Measurements from ENCODE around the gene SHC4.

Gene SHC4

GRCh38 chr15:48889925-48890324, 73.8 kb downstream of the SHC4 start:
- Histone ChIP-seq H3K9ac (no peak overlapping the region), H3K4me2 (no peak overlapping the region), H3K27me3 (no peaks in the 10 kb centered on the region), H3K27ac (no peak overlapping the region), H3K4me1 (peaks cover 9% of the 10 kb centered on the region), H4K20me1 (no peaks in the 10 kb centered on the region), H3K36me3 (no peaks in the 10 kb centered on the region), H3K9me3 (no peaks in the 10 kb centered on the region), H3K4me3 (no peak overlapping the region)
- no peak for TF ChIP-seq Cebpa-rat (IDR thresholded peaks at IDR 0.05)

GRCh38 chr15:48888836-48889235, 74.9 kb downstream of the SHC4 start:
- no peak overlapping the region for H3K27ac ChIP-seq
- peak overlapping the region; percentile 44 for H3K4me2 ChIP-seq
- TF ChIP-seq Cebpa-rat (IDR thresholded peaks at IDR 0.05), result no peak
- H3K36me3 ChIP-seq, result no peaks in the 10 kb centered on the region
- no peak overlapping the region for H3K4me3 ChIP-seq
- no peaks in the 10 kb centered on the region for H3K27me3 ChIP-seq
- H3K9me3 ChIP-seq, result no peaks in the 10 kb centered on the region
- H4K20me1 ChIP-seq, result no peaks in the 10 kb centered on the region
- H3K9ac ChIP-seq, result no peak overlapping the region
- H3K4me1 ChIP-seq, result peaks cover 9% of the 10 kb centered on the region

DNA sequence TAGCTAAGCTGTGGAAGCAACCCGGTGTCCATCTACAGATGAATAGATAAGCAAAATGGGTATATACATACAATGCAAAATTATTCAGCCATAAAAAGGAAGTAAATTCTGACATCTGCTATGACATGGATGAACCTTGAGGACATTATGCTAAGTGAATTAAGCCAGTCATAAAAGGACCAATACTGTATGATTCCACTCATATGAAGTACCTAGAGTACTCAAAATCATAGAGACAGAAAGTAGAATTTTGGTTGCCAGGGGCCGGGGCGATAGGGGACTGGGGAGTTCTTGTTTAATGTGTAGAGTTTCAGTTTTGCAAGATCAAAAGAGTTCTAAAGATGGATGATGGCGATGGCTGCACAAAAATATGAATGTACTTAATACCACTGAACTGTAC, 75.5 kb downstream of the SHC4 start:
- H3K27me3 ChIP-seq, result no peaks in the 10 kb centered on the region
- peak overlapping the region; percentile 44 for H3K4me2 ChIP-seq
- no peak overlapping the region for H3K27ac ChIP-seq
- H3K4me3 ChIP-seq, result no peak overlapping the region
- peaks cover 9% of the 10 kb centered on the region for H3K4me1 ChIP-seq
- no peaks in the 10 kb centered on the region for H3K36me3 ChIP-seq
- no peak for TF ChIP-seq Cebpa-rat (IDR thresholded peaks at IDR 0.05)
- no peaks in the 10 kb centered on the region for H4K20me1 ChIP-seq
- no peak overlapping the region for H3K9ac ChIP-seq
- H3K9me3 ChIP-seq, result no peaks in the 10 kb centered on the region

GRCh38 chr15:48887144-48887543, 76.6 kb downstream of the SHC4 start:
- no peak overlapping the region for H3K4me2 ChIP-seq
- H4K20me1 ChIP-seq, result no peaks in the 10 kb centered on the region
- H3K4me1 ChIP-seq, result peaks cover 9% of the 10 kb centered on the region
- H3K9me3 ChIP-seq, result no peaks in the 10 kb centered on the region
- no peaks in the 10 kb centered on the region for H3K36me3 ChIP-seq
- no peak overlapping the region for H3K27ac ChIP-seq
- TF ChIP-seq Cebpa-rat (IDR thresholded peaks at IDR 0.05), result no peak
- H3K27me3 ChIP-seq, result no peaks in the 10 kb centered on the region
- H3K9ac ChIP-seq, result no peak overlapping the region
- no peak overlapping the region for H3K4me3 ChIP-seq

DNA sequence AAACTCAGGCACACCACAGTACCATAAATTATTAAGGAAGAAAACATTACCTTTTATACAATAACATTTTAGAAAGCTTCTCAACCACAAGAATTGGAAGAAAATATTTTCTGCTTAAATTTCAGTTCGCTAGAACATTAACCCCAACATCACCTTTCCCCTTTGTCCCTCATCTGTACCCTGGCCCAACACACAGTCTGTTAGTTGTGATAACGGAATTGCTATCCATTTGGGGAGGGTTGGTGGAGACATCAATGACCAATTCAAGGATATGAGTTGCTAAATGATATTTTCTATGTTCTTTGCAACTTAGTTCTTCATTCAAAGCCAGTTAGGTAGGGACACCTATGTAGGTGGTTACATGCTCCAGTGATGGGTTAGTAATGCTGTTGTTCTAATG, 80.0 kb downstream of the SHC4 start:
- Histone ChIP-seq H3K4me2 (no peak overlapping the region), H3K36me3 (no peaks in the 10 kb centered on the region), H4K20me1 (peaks cover 18% of the 10 kb centered on the region), H3K4me3 (no peak overlapping the region), H3K27me3 (no peaks in the 10 kb centered on the region), H3K27ac (no peak overlapping the region), H3K9me3 (no peaks in the 10 kb centered on the region), H3K4me1 (peaks cover 25% of the 10 kb centered on the region), H3K9ac (no peak overlapping the region)
- no peak for TF ChIP-seq Cebpa-rat (IDR thresholded peaks at IDR 0.05)

DNA sequence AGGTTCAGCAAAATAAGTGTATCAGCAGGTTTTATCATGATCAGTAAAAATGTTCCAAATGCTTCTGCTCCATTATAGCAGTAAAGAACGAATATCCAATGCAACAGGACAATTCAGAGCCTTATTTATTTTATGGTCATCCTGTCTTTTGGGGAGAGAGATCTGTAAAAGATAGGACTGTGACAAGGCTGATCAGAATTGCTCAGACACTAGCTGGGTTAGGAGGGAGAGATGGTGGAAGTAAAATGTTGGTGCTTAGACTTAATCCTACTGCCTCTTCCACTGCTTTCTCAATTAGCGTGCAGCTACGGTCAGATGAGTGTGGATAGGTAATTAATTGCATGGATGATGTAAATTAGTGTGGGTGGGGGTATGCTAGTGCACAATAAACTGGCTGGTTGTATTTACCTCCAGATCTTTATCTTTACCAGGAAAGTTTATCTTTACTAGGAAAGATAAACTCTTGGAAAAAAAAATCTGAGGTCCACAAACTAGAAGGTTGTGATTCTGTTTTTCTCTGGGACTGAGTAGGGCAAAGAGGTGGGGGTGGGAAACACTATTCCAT, 83.6 kb downstream of the SHC4 start:
- no peak overlapping the region for H3K4me3 ChIP-seq
- H3K27me3 ChIP-seq, result no peaks in the 10 kb centered on the region
- H4K20me1 ChIP-seq, result peaks cover 18% of the 10 kb centered on the region
- no peaks in the 10 kb centered on the region for H3K9me3 ChIP-seq
- H3K4me1 ChIP-seq, result peaks cover 17% of the 10 kb centered on the region
- H3K4me2 ChIP-seq, result peak overlapping the region; percentile 76
- no peaks in the 10 kb centered on the region for H3K36me3 ChIP-seq
- no peak for TF ChIP-seq Cebpa-rat (IDR thresholded peaks at IDR 0.05)
- H3K9ac ChIP-seq, result no peak overlapping the region
- H3K27ac ChIP-seq, result no peak overlapping the region

DNA sequence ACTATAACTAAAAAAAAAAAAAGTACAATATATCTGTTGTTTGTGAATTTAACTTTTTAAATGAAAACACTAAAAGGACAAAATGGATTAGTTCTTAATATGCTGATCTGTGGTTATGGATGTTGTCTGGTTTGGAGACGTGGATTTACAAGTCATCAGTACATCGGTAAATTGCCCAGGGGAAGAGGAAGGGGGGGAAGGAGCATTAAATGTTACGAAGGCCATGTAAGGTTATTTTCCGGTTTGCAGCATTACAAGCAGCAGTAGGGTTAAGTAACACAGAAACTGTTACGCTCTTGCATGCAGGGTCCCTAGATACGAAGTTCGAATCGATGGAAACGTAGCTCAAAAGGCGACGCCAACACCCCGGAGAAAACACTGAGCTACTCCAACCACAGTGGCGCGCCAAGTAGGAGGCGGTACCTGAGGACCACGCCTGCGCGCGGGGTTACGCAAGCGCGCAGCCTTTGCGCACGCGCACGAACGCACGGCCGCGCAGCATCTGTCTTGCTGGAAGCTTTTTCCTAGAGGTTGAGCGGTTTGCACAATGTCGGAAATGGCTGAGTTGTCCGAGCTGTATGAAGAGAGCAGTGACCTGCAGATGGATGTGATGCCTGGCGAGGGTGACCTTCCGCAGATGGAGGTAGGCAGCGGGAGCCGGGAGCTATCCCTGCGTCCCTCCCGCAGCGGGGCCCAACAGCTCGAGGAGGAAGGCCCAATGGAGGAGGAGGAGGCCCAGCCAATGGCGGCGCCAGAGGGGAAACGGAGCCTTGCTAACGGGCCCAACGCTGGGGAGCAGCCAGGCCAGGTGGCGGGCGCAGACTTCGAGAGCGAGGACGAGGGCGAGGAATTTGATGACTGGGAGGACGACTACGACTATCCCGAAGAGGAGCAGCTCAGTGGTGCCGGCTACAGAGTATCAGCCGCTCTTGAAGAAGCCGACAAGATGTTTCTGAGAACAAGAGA, 85.8 kb downstream of the SHC4 start, which contains the start of gene EID1:
EID1 (plus strand) TSS at position 505 of the 966 bp plus-strand sequence; CDS start at position 548, 43 bp downstream.
- Histone ChIP-seq H3K4me1 (peaks cover 17% of the 10 kb centered on the region), H3K4me3 (peak within 1 kb of the TSS; percentile 78), H3K27ac (peak within 1 kb of the TSS; percentile 86), H3K27me3 (no peaks in the 10 kb centered on the region), H3K4me2 (peak within 1 kb of the TSS; percentile 76), H3K36me3 (no peaks in the 10 kb centered on the region), H3K9me3 (no peaks in the 10 kb centered on the region), H4K20me1 (peaks cover 18% of the 10 kb centered on the region), H3K9ac (peak within 1 kb of the TSS; percentile 82)
- peak; percentile 100 for TF ChIP-seq Cebpa-rat (IDR thresholded peaks at IDR 0.05)

DNA sequence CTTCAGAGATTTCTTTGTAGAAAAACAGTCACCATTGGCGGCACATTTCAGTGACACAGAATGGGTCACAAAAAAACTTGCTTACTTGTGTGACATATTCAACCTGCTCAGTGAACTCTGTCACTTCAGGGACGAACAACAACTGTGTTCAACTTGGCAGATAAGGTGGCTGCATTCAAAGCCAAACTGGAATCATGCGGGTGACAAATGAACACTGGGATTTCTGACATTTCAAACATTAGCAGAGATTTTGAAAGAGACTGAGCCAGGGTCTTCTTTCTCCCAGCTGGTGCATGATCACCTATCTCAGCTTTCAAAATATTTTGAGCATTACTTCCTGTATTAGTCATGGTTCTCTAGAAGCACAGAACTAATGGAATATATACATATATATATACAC, 87.7 kb downstream of the SHC4 start:
- TF ChIP-seq Cebpa-rat (IDR thresholded peaks at IDR 0.05), result no peak
- Histone ChIP-seq H4K20me1 (peaks cover 18% of the 10 kb centered on the region), H3K27ac (no peak overlapping the region), H3K4me1 (peaks cover 17% of the 10 kb centered on the region), H3K4me2 (no peak overlapping the region), H3K9ac (no peak overlapping the region), H3K27me3 (no peaks in the 10 kb centered on the region), H3K4me3 (no peak overlapping the region), H3K36me3 (no peaks in the 10 kb centered on the region), H3K9me3 (no peaks in the 10 kb centered on the region)

DNA sequence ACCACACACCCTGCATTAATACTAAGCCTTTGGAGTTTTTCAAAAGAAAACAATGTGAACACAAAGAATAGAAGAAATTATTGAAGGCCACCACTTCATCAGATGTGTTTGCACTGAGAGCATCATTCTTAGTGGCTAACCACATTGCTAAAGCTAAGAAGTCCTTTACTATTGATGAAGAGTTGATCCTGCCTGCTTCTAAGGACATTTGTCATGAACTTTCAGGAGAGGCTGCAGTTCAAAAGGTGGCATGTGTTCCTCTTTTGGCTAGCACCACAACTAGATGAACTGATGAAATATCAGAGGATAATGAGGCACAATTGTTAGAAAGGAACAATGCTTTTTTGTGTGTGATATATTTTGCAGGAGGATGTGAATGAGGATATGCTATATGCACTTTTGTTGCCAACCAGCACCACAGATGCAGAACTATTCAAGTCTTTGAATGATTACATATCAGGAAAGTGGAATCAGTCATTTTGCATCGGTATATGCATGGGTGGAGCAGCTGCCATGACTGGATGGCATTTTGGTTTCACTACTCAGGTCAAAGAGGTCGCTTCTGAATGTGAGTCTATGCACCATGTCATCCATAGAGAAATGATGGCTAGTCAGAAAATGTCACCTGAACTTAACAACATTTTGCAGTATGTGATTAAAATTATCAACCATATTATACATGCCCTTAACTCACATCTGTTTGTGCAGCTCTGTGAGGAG, 88.3 kb downstream of the SHC4 start:
- peaks cover 16% of the 10 kb centered on the region for H4K20me1 ChIP-seq
- H3K27me3 ChIP-seq, result no peaks in the 10 kb centered on the region
- H3K4me1 ChIP-seq, result peaks cover 17% of the 10 kb centered on the region
- no peak for TF ChIP-seq Cebpa-rat (IDR thresholded peaks at IDR 0.05)
- no peak overlapping the region for H3K4me2 ChIP-seq
- H3K27ac ChIP-seq, result no peak overlapping the region
- no peaks in the 10 kb centered on the region for H3K9me3 ChIP-seq
- no peaks in the 10 kb centered on the region for H3K36me3 ChIP-seq
- H3K4me3 ChIP-seq, result no peak overlapping the region
- no peak overlapping the region for H3K9ac ChIP-seq

DNA sequence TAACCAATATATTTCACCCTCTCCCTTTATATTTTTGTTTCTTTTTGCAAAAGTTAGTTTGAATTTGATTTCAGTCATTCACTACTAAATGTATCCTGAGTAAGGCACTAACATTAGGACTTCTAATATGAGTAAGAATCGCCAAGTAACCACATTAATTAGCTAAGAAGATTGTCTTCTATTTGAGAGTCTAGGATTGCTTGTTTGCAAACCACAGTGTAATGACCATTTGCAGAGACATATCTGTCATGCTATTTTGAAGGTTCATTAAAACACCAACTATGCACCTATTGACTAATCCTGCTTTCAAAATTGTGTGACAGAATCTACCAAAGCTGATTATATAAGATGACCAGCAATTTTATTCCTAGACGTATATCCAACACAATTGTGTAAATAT, 91.1 kb downstream of the SHC4 start:
- Histone ChIP-seq H3K9ac (no peak overlapping the region), H3K4me1 (no peaks in the 10 kb centered on the region), H3K27me3 (no peaks in the 10 kb centered on the region), H3K9me3 (no peaks in the 10 kb centered on the region), H3K36me3 (no peaks in the 10 kb centered on the region), H4K20me1 (no peaks in the 10 kb centered on the region), H3K4me3 (no peak overlapping the region), H3K4me2 (no peak overlapping the region), H3K27ac (no peak overlapping the region)
- no peak for TF ChIP-seq Cebpa-rat (IDR thresholded peaks at IDR 0.05)
